HCT116 (cell line): Measurements from ENCODE around the gene OTULINL. TPM values are rescaled to one million over a fixed set of nuclear protein-coding genes. Genes with fewer than 3 reads are reported as not detected.

ENCODE experiments used
- ATAC-seq: fragments of 200-7000 bp; cut with Tn5 transposase; 2 replicates; pipeline ENCODE4 v1.9.1; 2020; ENCODE audit warnings: mild to moderate bottlenecking, moderate library complexity
- BruUV-seq: library from RNA; stranded (reverse); fragments of 400-500 nt; replicated peaks from 2 replicates; lab custom pipeline; 2021; lab: Mats Ljungman, UMichigan
- CTCF ChIA-PET: fragments of 300-600 bp; sonication (Branson Sonifier 250); formaldehyde crosslinking; loops from one replicate; lab custom pipeline; 2021; ENCODE audit warnings: antibody characterized with exemption; lab: Charles Lee
- POLR2A ChIA-PET: fragments of 300-600, 350-600 bp; sonication (Branson Sonifier 250); formaldehyde crosslinking; loops from one replicate; lab custom pipeline; 2021; ENCODE audit warnings: antibody characterized with exemption; lab: Charles Lee
- RAD21 ChIA-PET, 2 experiments: fragments of 300-600 bp; sonication (Branson Sonifier 250); formaldehyde crosslinking; loops; one replicate each; lab custom pipeline; 2023; ENCODE audit warnings: low total read pairs in 2 of 2; ENCODE audit not compliant: uncharacterized antibody in 2 of 2, unreplicated experiment in 2 of 2, low non-redundant PET in 1 of 2; lab: Charles Lee
- DNase-seq: peaks from one replicate; pipeline ENCODE4 v3.0.0-alpha.2; 2010; ENCODE audit warnings: low read depth, low spot score
- H2AFZ ChIP-seq: fragments of 200-600 bp; shearing (Covaris generic), sonication (generic); 2 replicates; pipeline ENCODE4 v1.6.1; 2017; ENCODE audit warnings: low read depth, mixed run types, mixed read lengths, antibody characterized with exemption, low read length; ENCODE audit not compliant: poor library complexity, severe bottlenecking
- H3K27ac ChIP-seq: 2 replicates; pipeline ENCODE4 v1.5.1; 2012; ENCODE audit warnings: low read depth, low read length
- H3K27me3 ChIP-seq: fragments of 200-600 bp; sonication (generic); 2 replicates; pipeline ENCODE4 v1.6.1; 2016; ENCODE audit warnings: mixed run types, low read length, mixed read lengths; ENCODE audit not compliant: insufficient read depth
- H3K36me3 ChIP-seq, 2 experiments: fragments of 200-500 bp in 1 of 2; fragments of 200-600 bp in 1 of 2; sonication (Bioruptor generic) in 1 of 2; sonication (generic) in 1 of 2; 2 replicates each; pipeline versions ENCODE4 v1.5.1 to v1.6.1; 2014 to 2016; ENCODE audit warnings: low read length in 2 of 2, inconsistent platforms in 1 of 2, mixed read lengths in 1 of 2, mixed run types in 1 of 2; ENCODE audit not compliant: insufficient read depth in 2 of 2, control insufficient read depth in 1 of 2
- H3K4me1 ChIP-seq, 2 experiments: fragments of 200-600 bp in 1 of 2; sonication (generic) in 1 of 2; 2 replicates each; pipeline versions ENCODE4 v1.5.1 to v1.6.1; 2012 to 2017; ENCODE audit warnings: low read length in 2 of 2, inconsistent platforms in 1 of 2, mild to moderate bottlenecking in 1 of 2, mixed read lengths in 1 of 2, mixed run types in 1 of 2, moderate library complexity in 1 of 2; ENCODE audit not compliant: insufficient read depth in 2 of 2, control insufficient read depth in 1 of 2
- H3K4me2 ChIP-seq: fragments of 200-600 bp; sonication (generic); 2 replicates; pipeline ENCODE4 v1.6.1; 2017; ENCODE audit warnings: mixed run types, low read length, mixed read lengths
- H3K4me3 ChIP-seq, 2 experiments: fragments of 200-600 bp in 1 of 2; sonication (generic) in 1 of 2; replicated peaks in 1 of 2; 2 replicates each; pipeline ENCODE4 v1.5.1; 2011 to 2016; ENCODE audit warnings: low read length in 2 of 2, control low read depth in 1 of 2, low read depth in 1 of 2, mild to moderate bottlenecking in 1 of 2, mixed read lengths in 1 of 2, mixed run types in 1 of 2
- H3K79me2 ChIP-seq: fragments of 200-600 bp; sonication (generic); 2 replicates; pipeline ENCODE4 v1.6.1; 2017; ENCODE audit warnings: mild to moderate bottlenecking, mixed run types, low read length, moderate library complexity, mixed read lengths; ENCODE audit not compliant: insufficient read depth
- H3K9ac ChIP-seq: fragments of 200-600 bp; sonication (generic); 2 replicates; pipeline ENCODE4 v1.6.1; 2016; ENCODE audit warnings: low read length, mixed read lengths
- H3K9me2 ChIP-seq: fragments of 200-600 bp; sonication (generic), shearing (Covaris generic); 2 replicates; pipeline ENCODE4 v1.6.1; 2017; ENCODE audit warnings: mixed run types, mild to moderate bottlenecking, moderate library complexity; ENCODE audit not compliant: insufficient read depth
- H3K9me3 ChIP-seq, 2 experiments: fragments of 200-500 bp in 1 of 2; fragments of 200-600 bp in 1 of 2; sonication (Bioruptor generic) in 1 of 2; sonication (generic) in 1 of 2; 2 replicates each; pipeline ENCODE4 v1.6.1; 2014 to 2017; ENCODE audit warnings: low read length in 2 of 2, mixed read lengths in 2 of 2, inconsistent platforms in 1 of 2, low read depth in 1 of 2, mild to moderate bottlenecking in 1 of 2, mixed run types in 1 of 2, moderate library complexity in 1 of 2; ENCODE audit not compliant: control insufficient read depth in 1 of 2, insufficient read depth in 1 of 2
- H4K20me1 ChIP-seq: fragments of 200-600 bp; sonication (generic), shearing (Covaris generic); 2 replicates; pipeline ENCODE4 v1.6.1; 2017; ENCODE audit warnings: mixed run types, mild to moderate bottlenecking, moderate library complexity; ENCODE audit not compliant: insufficient read depth
- ATF3 ChIP-seq: IDR thresholded peaks from 2 replicates; pipeline ENCODE4 v1.6.1; 2012
- EGR1 ChIP-seq: IDR thresholded peaks from 2 replicates; pipeline ENCODE4 v1.6.1; 2012; ENCODE audit warnings: low read depth
- REST ChIP-seq: IDR thresholded peaks from 2 replicates; pipeline ENCODE4 v1.6.1; 2012; ENCODE audit warnings: low read depth
- TCF7L2 ChIP-seq: IDR thresholded peaks from 2 replicates; pipeline ENCODE4 v1.7.0; 2011; ENCODE audit warnings: borderline replicate concordance, inconsistent platforms; ENCODE audit not compliant: insufficient read depth, insufficient read length; ENCODE audit errors: extremely low read depth
- ZFX ChIP-seq: fragments of 450-650 bp; IDR thresholded peaks from 2 replicates; pipeline ENCODE4 v1.6.1; 2017
- intact Hi-C: fragments of 100-400 bp; cut with micrococcal nuclease; formaldehyde crosslinking; loops from 2 replicates; pipeline ENCODE4 v1.10.0; 2022
- total RNA-seq: library from RNA; stranded (reverse); gene quantifications from one replicate; pipeline ENCODE4 v1.2.1, GENCODE V29; 2021; ENCODE audit not compliant: unreplicated experiment

The OTULINL gene
- total RNA-seq, 1 experiment from 2014 or later, result 8.8 TPM

GRCh38 chr5:14571901-14572300 lies 9.7 kb upstream of the OTULINL start:
- Histone ChIP-seq H3K9me3 (no peaks in the 10 kb centered on the region), H2AFZ (no peak overlapping the region), H3K27me3 (no peaks in the 10 kb centered on the region), H3K9ac (no peak overlapping the region), H4K20me1 (no peaks in the 10 kb centered on the region), H3K27ac (no peak overlapping the region), H3K36me3 (no peaks in the 10 kb centered on the region), H3K79me2 (no peaks in the 10 kb centered on the region), H3K4me2 (no peak overlapping the region), H3K4me1 (no peaks in the 10 kb centered on the region), H3K9me2 (no peaks in the 10 kb centered on the region), H3K4me3 (no peak overlapping the region)
- BruUV-seq, result no TSS peak
- ChIA-PET RAD21 (no interaction called here), CTCF (no interaction called here), POLR2A (no interaction called here)
- TF ChIP-seq TCF7L2 (no peak), ATF3 (no peak)
- DNase-seq (no peak), ATAC-seq (no peak)
- intact Hi-C loops, result no loop called here

DNA sequence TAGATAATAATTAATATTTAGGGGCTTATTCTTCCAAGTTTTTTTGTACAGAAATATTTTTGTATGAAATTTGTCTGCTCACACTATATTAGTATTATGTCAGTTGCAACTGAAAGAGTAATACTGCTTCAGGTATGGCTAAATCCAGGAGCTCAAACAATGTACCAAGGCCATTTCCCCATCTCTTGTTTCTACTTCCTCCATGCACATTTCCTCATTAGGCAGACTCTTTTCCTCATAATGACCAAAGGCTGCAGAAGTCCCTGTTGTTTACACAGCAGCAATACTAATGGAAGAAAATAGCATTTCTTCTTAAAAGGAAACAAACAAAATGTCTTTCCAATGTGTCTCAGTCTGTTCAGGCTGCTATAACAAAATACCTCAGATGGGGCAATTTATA lies 9.2 kb upstream of the OTULINL start:
- H3K27me3 ChIP-seq, result no peaks in the 10 kb centered on the region
- no peak overlapping the region for H3K27ac ChIP-seq
- ChIA-PET RAD21 (no interaction called here), CTCF (no interaction called here), POLR2A (no interaction called here)
- ATAC-seq (no peak), DNase-seq (no peak)
- BruUV-seq, result no TSS peak
- no peaks in the 10 kb centered on the region for H3K4me1 ChIP-seq
- H3K9me2 ChIP-seq, result no peaks in the 10 kb centered on the region
- H3K9me3 ChIP-seq, result no peaks in the 10 kb centered on the region
- no peak overlapping the region for H3K4me3 ChIP-seq
- no peak overlapping the region for H3K9ac ChIP-seq
- intact Hi-C loops, result no loop called here
- H3K36me3 ChIP-seq, result no peaks in the 10 kb centered on the region
- H4K20me1 ChIP-seq, result no peaks in the 10 kb centered on the region
- no peaks in the 10 kb centered on the region for H3K79me2 ChIP-seq
- no peak overlapping the region for H2AFZ ChIP-seq
- TF ChIP-seq ATF3 (no peak), ZFX (no peak), REST (no peak), EGR1 (no peak)
- H3K4me2 ChIP-seq, result no peak overlapping the region
